GM18858 (cell line): ENCODE measurements around the gene PTEN.

ENCODE experiments used
- ATAC-seq: cut with Tn5 transposase; IDR thresholded peaks from one replicate; pipeline ENCODE4 v1.9.1; 2021; ENCODE audit not compliant: unreplicated experiment

The PTEN gene

DNA sequence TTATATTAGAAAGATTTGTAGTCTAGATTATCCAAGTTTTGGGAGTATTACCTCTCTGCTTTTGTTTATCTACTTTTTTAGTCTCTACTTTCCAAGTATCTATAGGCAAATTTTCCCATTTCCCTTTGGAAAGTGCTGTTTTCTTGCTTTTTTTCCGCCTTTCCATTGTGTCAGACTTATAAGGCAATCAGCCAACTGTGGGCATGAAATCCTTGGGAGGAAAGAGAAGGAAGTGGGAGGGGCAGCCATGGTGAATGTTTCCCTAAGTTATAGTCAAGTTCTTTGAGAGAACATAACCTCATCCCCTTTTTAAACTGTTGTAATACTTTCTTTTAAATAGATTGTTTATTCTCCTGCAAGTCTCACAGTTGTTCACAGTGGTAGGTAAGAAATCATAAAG, 52.6 kb downstream of the PTEN start:
- ATAC-seq = no peak

DNA sequence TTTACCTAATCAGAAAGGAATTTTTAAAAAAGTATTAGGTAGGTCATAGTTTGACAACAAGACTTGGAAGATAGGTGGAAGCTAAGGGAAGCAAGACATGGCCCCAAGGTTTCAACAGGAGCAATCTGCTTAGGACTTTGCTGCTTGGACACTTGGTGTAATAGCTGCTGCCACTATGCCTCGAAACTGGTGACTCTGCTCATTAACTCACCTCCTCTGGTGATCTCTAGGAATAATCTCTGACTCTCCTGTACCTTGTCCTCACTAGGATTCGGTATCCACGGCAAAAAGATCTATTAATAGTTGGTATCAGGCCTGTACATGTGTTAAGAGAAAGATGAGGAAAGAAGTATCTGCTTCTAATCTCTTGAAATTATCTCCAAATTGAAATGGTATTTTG, 53.1 kb downstream of the PTEN start:
- ATAC-seq = no peak

DNA sequence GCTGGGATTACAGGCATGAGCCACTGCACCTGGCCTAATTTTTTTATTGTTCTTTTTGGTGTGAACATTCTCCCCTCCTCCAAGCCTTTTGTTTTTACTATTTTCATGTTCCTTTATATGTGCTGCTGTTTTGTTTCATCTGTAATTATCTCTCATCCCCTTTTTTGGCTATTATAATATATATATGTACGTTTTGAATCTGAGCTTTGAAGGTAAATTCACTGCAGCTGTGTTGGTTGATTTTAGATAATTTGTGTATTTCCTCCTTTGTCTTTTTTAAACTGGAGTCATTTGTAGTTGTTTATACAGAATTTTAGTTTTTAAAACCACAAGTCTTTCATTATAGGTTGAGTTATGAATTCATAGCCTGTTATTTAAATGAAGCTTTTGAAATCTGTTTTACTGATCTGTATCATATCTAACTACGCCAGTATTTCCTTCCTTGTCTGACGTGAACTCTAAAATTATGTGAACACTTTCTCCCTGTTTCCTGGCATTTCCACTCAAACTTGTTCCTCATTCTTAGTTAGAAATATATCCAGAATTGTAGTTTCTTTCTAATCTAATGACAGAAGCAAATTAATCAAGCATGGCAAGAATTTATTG, 54.9 kb downstream of the PTEN start:
- no peak for ATAC-seq

DNA sequence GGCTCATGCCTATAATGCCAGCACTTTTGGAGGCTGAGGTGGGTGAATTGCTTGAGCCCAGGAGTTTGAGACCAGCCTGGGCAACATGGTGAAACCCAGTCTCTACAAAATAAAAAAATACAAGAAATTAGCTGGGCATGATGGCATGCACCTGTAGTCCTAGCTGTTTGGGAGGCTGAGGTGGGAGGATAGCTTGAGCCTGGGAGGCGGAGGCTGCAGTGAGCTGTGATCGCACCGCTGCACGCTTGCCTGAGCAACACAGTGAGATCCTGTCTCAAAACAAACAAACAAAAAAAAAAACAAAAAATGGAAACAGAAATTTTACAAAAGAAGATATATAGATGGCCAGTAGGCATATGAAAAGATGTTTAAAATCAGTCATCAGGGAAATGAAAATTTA, 57.1 kb downstream of the PTEN start:
- no peak for ATAC-seq

DNA sequence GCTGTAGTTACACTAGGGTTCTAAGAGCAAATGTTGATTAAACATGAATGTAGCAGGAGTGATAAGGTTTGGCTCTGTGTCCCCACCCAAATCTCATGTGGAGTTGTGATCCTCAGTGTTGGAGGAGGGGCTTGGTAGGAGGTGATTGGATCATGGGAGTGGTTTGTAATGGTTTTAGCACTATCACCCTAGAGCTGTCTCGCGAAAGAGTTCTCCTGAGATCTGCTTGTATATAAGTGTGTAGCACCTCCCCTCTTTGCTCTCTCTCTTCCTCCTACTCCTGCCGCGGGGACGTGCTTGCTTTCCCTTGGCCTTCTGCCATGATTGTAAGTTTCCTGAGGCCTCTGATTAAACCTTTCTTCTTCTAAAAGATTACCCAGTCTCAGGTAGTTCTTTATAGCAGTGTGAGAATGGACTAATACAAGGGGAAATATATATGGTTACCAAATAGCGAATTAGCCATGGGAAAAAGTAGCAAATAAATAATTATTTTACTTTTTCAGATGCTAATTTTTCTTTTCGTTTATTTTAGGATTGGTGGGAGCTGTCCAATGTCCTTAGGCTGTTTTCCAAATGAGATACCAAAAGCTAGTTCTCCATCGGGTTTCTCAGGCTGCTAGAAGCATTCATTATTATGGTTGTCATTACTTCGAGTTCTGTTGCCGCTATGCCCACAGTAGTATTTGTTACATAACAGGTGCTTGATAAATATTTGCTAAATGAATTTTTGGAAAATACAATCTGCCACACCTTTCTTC, 58.7 kb downstream of the PTEN start:
- ATAC-seq = no peak

DNA sequence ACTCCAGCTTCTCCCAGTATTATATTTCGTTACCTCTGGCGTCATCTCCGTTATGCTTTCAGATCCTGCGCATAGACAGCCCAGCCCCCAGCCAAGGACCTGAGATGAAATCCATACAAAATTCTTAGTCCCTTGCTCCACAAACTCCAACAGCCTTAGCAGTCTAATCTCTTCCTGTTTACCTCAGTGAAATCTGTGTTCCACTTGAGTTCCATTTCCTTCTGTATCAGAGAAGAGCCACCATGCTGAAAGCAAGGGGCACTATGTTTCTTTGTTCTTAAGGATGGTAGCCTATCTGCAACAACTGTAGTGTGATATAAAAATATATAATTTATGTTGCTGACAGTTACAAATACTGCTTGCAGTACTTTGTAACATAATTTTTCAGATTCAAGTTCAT, 59.8 kb downstream of the PTEN start:
- no peak for ATAC-seq

DNA sequence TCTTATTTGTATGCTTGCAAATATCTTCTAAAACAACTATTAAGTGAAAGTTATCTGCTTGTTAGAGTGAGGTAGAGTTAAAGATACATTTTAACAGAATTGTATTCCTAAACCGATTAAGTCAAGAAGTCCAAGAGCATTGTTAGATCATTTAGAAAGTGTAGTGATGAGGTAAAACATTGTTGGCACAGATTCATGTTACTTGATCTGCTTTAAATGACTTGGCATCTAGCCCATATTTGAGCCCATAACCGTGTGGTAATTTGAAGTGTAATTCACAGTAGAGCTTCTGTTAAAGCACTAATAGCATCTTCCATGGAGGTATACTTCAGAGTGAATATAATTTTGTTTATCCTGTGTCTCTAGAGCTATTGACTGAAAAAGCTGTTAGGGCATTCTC, 62.1 kb downstream of the PTEN start:
- no peak for ATAC-seq

DNA sequence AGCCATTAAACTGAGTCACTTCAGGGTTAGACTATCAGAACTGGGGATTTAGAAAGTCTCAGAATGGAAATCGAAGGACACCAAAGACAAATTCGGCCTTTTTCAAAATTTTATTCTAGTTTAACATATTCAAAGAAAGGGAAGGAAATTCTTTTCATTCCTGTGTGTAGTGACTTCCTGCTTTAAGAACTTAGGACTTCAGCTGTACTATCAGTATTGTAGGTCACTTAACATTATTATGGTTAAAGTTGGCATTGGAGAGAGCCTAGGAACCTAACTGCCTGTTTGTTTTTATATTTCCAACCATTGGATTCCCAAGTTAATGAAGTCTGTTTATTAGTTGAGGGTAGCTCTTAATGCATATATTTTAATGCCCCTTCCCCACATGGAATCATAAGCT, 63.7 kb downstream of the PTEN start:
- ATAC-seq = no peak

DNA sequence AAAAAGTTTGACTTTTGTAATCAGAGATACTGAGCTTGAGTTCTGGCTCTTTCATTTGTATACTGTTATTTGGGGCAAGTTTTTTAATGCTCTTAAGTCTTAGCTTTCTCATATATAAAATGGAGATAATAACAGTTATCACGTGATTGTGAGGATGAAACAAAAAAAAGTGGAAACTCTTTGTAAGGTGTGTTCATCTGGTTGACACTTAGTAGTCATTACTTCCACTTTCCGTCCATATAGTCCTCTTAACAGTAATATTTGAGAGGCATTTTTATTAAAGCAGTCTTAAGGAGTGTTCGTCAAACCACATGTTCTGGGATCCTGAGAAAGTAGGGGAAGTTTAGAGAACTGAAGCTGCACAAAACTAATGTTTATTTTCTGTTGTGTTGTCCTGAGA, 65.6 kb downstream of the PTEN start:
- no peak for ATAC-seq

DNA sequence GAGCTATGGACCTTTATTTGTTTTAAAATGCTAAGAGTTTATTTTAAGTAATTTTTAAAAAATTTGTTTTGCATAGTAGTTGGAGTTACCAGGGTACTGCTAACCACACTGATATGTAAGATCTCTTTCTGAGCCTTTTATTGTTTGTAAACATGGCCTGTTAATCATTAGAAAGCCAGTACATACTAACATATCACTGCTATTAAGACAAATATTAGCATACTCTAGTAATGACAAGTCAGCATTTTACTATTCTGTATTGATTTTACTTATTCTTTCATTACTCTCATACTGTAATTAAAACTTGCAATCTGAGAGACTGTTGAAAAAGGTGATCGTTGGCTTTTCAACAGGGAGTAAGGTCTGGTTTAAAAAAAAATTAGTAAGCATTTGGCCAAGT, 66.7 kb downstream of the PTEN start:
- ATAC-seq = no peak

DNA sequence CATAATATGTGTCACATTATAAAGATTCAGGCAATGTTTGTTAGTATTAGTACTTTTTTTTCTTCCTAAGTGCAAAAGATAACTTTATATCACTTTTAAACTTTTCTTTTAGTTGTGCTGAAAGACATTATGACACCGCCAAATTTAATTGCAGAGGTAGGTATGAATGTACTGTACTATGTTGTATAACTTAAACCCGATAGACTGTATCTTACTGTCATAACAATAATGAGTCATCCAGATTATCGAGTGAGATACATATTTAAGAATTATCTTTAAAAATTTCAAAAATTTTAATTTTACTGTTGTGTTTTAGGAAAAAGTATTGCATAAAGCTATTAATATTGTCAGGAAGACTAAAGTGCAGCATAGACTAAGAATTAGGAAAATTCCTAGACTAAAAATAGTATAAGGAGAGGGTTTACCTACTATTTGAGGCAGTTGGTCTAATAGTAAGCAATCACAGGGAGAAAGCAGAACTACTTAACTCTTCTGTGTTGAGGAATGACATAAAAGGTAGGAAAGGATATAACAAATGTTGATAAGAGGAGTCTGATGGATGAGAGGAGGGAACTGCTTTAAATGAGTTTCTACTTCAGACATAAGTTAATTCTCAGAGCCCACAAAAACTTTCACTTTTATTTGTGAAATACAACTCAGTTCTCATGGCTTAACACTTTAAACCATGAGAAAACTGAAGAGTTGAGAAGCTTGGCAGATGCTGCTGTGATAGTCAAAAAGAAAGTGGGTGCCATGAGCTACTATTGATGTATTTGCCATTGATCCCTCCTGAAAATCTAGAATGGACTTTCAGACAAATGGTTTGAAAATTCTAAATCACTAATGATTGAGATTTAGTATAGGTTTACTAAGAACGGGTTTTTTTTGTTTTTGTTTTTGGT, 67.8 kb downstream of the PTEN start:
- ATAC-seq = no peak

DNA sequence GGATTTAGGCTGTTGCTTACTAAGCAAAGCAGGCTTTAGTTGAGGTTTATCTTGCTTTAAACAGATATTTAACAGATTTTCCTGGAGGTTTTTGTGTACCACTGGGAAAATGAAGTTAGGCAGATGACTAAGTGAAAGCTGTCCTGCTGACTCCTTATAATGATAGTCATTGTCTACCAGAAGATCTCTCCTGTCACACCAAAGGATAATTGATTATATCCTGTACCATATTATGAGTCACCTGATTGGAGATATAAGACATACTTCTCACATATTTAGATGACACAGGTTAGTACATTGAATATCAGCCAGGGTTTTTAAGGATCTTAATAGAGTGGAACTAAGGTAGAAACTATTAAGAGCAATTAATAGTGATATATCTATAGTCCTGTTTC, 68.4 kb downstream of the PTEN start:
- ATAC-seq = no peak

DNA sequence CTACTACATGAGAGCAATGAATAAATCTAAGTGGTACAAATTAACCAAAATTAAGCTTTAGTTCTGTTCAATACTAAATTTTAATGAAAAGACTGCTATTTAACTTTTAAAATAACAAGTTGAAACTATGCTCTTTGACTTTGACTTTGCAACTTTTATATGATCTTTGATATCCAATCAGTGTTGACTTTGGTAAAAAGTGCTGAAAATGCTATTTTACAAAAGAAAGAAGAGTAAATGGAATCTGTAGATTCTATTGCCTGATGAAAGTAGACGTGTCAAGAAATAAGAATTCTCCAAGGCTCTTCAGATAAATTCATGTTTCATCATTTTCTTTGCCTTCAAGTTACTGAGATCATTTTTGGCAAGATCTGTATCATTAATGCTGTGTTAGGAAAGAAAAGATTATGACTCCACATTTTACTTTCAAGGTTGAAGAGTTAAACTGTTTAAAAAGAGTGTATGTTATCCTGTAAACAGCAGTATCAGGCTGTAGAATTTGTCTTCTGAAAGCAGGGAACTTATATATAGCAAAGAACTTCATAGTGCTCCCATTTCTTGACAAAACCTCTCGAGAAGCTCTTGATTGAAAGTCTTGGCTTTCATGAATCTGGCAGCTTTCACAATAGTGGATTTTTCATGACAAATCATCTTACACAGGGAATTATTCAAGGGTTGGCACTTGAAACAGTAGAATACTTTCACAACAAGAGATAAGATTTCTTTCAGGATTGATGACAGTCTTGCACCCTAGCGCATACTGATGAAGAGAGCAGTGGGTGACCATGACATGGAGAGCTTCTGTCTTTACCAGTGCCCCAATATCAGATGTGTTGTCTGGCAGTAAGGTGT, 72.1 kb downstream of the PTEN start:
- no peak for ATAC-seq

DNA sequence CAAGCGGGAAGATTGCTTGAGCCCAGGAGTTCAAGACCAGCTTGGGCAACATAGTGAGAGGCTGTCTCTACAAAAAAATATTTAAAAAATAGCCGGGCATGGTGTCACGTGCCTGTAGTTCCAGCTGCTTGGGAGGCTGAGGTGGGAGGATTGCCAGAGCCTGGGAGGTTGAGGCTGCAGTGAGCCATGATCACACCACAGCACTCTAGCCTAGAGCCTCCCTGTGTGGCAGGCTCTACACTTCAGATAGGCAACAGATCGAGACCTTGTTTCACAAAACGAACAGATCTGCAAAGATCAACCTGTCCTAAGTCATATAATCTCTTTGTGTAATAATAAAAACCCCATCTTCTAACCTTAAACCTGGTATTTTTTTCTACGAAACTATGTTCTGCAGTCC, 76.8 kb downstream of the PTEN start:
- no peak for ATAC-seq

DNA sequence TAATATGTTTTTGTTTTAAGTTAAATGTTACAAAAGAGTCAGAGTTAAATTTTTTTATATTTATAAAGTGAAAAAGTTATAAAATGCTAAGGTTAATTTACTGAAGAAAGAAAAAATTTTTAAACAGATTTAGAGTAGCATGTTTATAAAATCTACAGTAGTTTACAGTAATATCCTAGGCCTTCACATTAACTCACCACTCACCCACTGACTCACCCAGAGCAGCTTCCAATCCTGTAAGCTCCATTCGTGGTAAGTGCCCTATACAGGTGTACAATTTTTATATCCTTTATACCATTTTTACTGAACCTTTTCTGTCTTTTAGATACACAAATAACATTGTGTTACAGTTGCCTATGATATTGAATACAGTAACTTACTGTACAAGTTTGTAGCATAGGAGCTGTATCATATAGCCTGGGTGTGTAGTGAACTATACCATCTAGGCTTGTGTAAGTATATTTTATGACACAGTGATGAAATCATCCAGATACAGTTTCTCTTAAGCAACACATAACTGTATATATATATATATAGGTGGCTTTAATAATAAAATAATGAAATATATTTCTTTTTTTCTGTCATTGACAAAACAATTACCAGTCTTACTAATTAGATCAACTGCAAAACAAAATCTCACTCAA, 79.6 kb downstream of the PTEN start:
- ATAC-seq = no peak

DNA sequence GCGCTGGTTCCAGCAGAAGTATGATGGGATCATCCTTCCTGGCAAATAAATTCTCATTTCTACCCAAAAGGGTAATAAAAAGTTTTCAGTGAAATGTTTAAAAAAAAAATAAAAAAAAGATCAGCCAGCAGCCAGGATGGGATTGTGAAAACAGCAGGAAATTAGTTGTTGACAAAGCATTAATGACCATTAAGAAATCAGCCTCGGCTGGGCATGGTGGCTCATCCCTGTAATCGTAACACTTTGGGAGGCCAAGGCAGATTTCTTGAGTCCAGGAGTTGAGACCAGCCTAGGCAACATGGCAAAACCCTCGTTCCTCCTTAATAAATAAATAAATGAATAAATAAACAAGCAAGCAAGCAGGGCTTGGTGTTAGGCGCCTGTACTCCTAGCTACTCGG, 82.6 kb downstream of the PTEN start:
- no peak for ATAC-seq

DNA sequence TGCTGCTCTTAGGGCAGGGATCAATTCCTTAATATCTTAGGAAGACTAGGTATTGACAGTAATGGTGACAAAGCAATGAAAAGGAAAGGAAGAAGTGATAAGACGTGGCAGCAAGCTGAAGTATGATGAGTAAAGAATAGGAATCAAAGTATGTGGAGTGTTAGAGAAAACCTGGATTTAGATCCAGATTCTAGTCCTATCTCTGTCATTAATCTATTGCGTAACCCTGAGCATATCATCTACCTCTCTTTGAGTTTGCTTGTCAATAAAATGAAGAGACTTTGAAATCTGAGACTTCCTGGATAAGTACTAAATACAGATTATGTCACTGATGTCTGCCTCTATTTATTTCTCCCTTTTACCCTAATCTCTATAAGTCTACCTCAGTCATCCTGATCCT, 89.2 kb downstream of the PTEN start:
- no peak for ATAC-seq

DNA sequence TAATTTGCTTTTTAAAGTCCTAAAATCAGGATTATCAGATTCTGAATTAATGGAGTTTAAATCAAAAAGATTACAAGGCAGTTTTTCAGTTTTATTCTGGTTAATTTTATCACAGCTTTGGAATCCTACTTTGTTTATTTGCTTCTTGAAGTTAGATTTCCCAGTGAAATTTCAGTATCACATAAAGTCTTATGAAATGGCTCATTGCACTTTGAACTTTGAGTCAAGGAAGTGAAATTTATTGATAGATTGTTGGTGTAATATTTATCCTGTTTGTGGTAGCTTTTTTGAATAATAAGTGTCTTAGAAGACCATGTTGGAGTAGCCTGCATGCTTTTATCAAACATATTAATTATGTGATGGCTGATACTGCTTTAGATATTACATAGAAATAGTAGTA, 92.6 kb downstream of the PTEN start:
- ATAC-seq = no peak

DNA sequence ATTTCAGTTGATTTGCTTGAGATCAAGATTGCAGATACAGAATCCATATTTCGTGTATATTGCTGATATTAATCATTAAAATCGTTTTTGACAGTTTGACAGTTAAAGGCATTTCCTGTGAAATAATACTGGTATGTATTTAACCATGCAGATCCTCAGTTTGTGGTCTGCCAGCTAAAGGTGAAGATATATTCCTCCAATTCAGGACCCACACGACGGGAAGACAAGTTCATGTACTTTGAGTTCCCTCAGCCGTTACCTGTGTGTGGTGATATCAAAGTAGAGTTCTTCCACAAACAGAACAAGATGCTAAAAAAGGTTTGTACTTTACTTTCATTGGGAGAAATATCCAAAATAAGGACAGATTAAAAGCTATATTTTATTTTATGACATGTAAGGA, 94.3 kb downstream of the PTEN start:
- ATAC-seq = no peak

DNA sequence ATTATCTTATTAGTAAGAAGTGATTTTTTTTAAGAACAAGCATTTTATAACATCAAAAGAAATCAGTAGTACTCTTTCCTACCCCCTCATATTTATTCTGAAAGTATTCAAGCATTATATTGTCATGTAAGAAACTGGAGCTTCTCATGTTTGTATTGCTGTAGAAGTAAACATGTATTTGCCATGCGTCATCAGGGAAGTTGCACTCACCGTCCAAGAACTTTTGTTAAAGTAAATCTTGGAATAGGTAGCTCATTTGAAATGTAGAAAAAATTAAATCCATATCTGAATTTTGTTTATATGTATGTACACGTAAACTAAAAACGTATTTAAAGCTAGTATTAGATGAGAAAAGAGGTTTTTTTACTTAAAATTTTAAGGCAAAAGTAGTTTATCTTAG, 96.8 kb downstream of the PTEN start:
- ATAC-seq = no peak

DNA sequence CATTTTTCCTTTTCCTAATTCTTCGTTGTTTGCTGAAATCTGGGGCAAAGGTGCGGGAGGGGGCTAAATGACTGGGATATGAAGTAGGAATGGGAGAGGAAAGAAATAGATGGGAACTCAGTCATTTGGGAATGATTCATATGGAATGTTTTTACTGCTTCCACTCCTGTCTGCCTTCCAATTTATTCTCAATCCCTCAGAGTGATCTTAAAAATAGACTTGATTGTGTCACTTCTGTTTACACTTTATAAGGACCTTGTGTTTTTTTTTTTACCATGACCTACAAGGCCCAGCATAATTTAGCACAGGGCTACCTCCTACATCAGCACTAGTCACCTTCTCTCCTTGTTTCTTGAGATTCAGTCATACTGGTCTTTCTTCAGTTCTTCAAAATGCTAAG, 97.9 kb downstream of the PTEN start:
- no peak for ATAC-seq
